HL-60 (cell line): ENCODE data around the gene MS4A6A.

Experiments used
- DNase-seq, 2 experiments: peaks; one replicate each; pipeline ENCODE4 v3.0.0-alpha.2; 2010 to 2020; ENCODE audit warnings: low read depth in 1 of 2, low spot score in 1 of 2
- H3K27ac ChIP-seq: fragments of 250-450 bp; sonication (Bioruptor Pico); replicated peaks from 2 replicates; pipeline ENCODE4 v1.5.1; 2020; ENCODE audit warnings: mild to moderate bottlenecking, moderate library complexity
- H3K27me3 ChIP-seq: fragments of 250-450 bp; sonication (Bioruptor Pico); 2 replicates; pipeline ENCODE4 v1.5.1; 2021; ENCODE audit warnings: mild to moderate bottlenecking, moderate library complexity; ENCODE audit not compliant: insufficient read depth, poor library complexity, severe bottlenecking
- H3K4me3 ChIP-seq: replicated peaks from 2 replicates; pipeline ENCODE4 v1.5.1; 2011; ENCODE audit warnings: mild to moderate bottlenecking, control low read depth, low read length; ENCODE audit not compliant: insufficient read depth
- CTCF ChIP-seq: IDR thresholded peaks from one replicate; pipeline ENCODE4 v1.5.1; 2011; ENCODE audit warnings: low read length, control low read depth, inconsistent platforms; ENCODE audit not compliant: insufficient read depth
- GABPA ChIP-seq: IDR thresholded peaks from 2 replicates; pipeline ENCODE4 v1.6.1; 2012; ENCODE audit warnings: low read depth
- POLR2AphosphoS5 ChIP-seq: IDR thresholded peaks from 2 replicates; pipeline ENCODE4 v1.6.1; 2012; ENCODE audit warnings: low read depth
- REST ChIP-seq: IDR thresholded peaks from 2 replicates; pipeline ENCODE4 v1.6.1; 2012; ENCODE audit warnings: low read depth; ENCODE audit not compliant: insufficient replicate concordance
- SPI1 ChIP-seq: IDR thresholded peaks from 2 replicates; pipeline ENCODE4 v1.6.1; 2012; ENCODE audit warnings: low read depth, mild to moderate bottlenecking, borderline replicate concordance

MS4A6A gene

GRCh38 chr11:60221692-60222091, 38.8 kb upstream of the MS4A6A start:
- Histone ChIP-seq H3K4me3 (no peak overlapping the region), H3K27me3 (no peaks in the 10 kb centered on the region), H3K27ac (no peak overlapping the region)
- no peak for DNase-seq
- TF ChIP-seq CTCF (no peak), REST (no peak), GABPA (no peak), POLR2AphosphoS5 (no peak), SPI1 (no peak)

- DNase-seq, result peak in 1 of 2 experiments; percentile 7
- no peaks in the 10 kb centered on the region for H3K27me3 ChIP-seq
- H3K27ac ChIP-seq, result no peak overlapping the region
- no peak overlapping the region for H3K4me3 ChIP-seq
- TF ChIP-seq SPI1 (peak; percentile 29; the same call in 1 of the 2 replicates), GABPA (no peak)
Measured at GRCh38 chr11:60221181-60221580, 38.3 kb upstream of the MS4A6A start.

- no peaks in the 10 kb centered on the region for H3K27me3 ChIP-seq
- DNase-seq, result no peak
- no peak overlapping the region for H3K27ac ChIP-seq
- no peak for TF ChIP-seq REST
- TF ChIP-seq SPI1, result no peak
- TF ChIP-seq POLR2AphosphoS5, result no peak
- no peak for TF ChIP-seq GABPA
- TF ChIP-seq CTCF, result no peak
- no peak overlapping the region for H3K4me3 ChIP-seq
Measured at GRCh38 chr11:60214386-60214785, 31.5 kb upstream of the MS4A6A start.

GRCh38 chr11:60211206-60211605, 28.3 kb upstream of the MS4A6A start:
- TF ChIP-seq SPI1 (no peak), CTCF (no peak), POLR2AphosphoS5 (no peak), GABPA (no peak), REST (no peak)
- DNase-seq, result no peak
- Histone ChIP-seq H3K27me3 (no peaks in the 10 kb centered on the region), H3K27ac (no peak overlapping the region), H3K4me3 (no peak overlapping the region)
